NCI-H2029 (cell line): ENCODE results near the gene C10orf105.

Source experiments
- DNase-seq: peaks from one replicate; lab custom pipeline; 2025; lab: John Stamatoyannopoulos, UW

C10orf105 gene

GRCh38 chr10:71751515-71752224, 32.1 kb upstream of the C10orf105 start:
- DNase-seq = no peak

- DNase-seq = no peak
These were observed 31.4 kb upstream of the C10orf105 start for GRCh38 chr10:71750986-71751385.

GRCh38 chr10:71750124-71750841, 30.7 kb upstream of the C10orf105 start:
- DNase-seq = no peak

DNA sequence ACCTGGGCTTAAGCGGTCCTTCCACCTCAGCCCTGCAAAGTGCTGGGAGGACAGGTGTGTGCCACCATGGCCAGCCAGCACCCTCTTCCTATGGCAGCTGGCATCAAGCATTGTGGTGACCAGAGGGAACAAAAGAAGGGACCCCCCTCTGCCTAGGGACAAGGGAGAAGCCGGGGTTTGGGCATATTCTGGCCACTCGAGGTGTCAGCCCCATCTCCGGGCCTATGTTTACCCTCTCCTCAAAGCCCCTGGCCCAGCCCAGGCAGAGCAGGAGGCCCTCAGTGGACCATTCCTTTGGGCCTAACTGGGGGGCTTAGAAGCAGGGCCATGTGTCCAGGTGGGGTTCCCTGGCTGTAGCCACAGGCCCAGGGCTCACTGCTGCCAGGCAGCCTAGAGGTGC, 29.8 kb upstream of the C10orf105 start:
- no peak for DNase-seq

DNA sequence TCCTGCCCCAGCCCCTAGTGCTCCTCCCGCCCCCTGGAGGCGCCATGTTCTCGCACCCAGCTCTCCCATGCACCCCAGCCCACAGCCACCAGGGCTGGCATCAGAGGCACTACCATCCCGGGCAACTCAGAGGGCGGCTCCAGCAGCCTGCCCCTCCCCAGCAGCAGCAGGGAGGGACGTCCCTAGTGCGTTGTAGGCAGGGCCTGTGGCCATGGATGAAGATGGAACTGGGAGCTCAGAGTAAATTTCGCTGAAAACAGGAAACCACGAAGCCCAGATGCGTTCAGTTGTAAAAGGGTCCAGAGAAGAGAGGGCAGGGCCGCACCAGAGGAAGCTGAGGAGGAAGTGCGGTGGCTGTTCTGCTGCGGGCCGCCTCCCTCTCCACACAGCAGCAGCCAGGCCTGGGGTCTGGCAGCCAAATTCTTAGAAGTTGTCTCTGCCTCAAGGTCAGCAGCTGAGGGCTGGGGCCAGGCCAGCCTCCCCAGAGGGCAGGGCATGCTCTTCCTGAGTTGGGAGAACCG, 29.2 kb upstream of the C10orf105 start:
- no peak for DNase-seq

GRCh38 chr10:71747551-71748523, 28.3 kb upstream of the C10orf105 start:
- no peak for DNase-seq

GRCh38 chr10:71747039-71747531, 27.5 kb upstream of the C10orf105 start:
- no peak for DNase-seq

DNA sequence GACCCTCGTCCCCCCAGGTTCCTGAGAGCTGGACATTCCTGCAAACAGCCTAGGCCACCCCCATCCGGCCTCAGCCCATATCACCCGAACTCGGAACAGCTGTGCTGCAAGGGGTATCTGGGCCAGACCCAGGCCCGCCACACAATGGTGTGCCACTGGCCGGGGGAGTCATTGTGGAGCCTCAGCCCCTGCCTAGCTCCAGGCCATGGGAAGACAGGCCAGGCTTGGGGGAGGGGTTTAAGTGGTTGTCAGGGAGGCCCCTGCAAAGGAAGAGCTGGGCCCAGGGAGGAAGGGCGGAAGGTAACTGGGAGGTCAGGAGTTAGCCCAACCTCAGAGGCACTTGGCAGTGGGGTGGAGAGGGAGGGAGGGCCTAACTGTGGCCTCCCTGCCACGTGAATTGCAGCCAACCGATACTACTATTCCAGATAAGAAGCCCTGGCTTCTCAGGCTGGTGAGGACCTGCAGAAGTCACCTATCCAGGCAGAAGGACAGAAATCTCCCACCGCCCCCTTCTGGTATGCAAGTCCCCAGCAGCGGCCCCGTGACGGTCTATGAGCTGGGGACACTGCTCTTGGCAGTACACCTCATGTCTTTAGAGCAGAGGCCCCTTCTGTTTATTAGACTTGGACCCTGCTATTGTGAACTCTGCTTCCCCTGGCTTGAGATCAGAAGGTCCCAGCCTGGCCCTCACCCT, 26.9 kb upstream of the C10orf105 start:
- no peak for DNase-seq

DNA sequence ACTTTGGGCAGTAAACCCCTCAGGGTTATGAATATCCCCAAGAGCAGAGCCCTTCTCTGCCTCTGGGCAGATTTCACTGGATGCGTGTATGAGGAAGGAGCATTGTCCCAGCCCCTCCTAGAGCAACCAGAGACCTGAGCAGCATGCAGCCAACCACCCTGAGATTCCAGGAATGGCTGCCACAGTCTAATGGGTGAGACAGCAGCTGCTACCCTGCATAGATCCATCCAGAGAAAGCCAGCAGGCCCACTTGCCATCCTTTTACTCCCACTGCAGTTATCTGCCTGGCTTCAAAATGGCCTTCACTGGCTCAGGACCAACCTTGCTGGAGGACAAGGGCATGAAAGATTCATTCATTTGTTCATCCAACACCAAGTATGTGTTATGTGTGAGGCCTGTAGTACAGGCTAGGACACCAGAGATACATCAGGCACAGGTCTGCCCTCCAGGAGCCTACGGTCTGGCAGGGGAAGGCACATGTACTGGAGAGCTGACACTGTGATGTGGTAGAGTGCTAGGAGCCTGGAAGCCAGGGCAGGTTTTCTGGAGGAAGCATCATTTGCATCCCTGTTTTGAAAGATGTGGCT, 26.2 kb upstream of the C10orf105 start:
- no peak for DNase-seq

- DNase-seq = no peak
These were observed 25.5 kb upstream of the C10orf105 start for GRCh38 chr10:71744897-71745663.

- DNase-seq = no peak
These were observed 24.3 kb upstream of the C10orf105 start for GRCh38 chr10:71743866-71744265.

GRCh38 chr10:71743089-71743838, 23.7 kb upstream of the C10orf105 start:
- no peak for DNase-seq

- DNase-seq = no peak
These were observed 22.9 kb upstream of the C10orf105 start for GRCh38 chr10:71742301-71743088.

DNA sequence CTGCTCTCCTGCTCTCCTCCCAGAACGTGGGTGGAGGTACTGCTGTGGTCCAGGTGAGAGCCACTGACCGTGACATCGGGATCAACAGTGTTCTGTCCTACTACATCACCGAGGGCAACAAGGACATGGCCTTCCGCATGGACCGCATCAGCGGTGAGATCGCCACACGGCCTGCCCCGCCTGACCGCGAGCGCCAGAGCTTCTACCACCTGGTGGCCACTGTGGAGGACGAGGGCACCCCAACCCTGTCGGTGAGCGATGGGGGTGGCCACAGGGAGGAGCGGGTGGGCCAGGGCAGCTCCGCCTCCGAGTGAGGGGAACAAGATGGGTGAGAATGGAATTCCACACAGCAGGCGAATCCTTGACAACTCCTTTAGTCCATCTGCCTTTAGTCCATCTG, 22.1 kb upstream of the C10orf105 start:
- DNase-seq = no peak

- no peak for DNase-seq
These were observed 21.5 kb upstream of the C10orf105 start for GRCh38 chr10:71741029-71741428.

- DNase-seq = no peak
These were observed 20.6 kb upstream of the C10orf105 start for GRCh38 chr10:71740069-71740653.

DNA sequence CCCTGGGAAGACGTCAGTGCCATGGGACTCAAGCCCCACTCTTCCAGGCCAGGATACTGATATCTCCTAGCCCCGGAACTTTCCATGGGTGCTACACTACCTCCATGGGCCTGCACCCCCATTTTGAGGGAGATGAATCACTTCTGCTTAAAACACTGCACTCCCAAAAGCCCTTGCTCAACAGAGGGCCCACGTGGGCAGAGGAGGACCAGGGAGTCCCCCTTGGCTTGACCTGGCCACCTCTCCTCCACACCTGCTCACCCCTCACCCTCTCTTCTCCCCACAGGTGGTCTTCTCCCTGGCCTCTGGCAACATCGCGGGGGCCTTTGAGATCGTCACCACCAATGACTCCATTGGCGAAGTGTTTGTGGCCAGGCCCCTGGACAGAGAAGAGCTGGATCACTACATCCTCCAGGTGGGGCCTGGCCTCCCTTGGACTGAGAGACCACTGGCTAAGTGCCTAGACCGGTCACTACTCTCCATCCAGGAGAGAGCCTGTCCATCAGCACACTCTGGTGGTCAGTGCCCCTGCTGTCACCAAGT, 19.9 kb upstream of the C10orf105 start:
- no peak for DNase-seq

GRCh38 chr10:71737834-71738197, 18.2 kb upstream of the C10orf105 start:
- no peak for DNase-seq
